Cardiac muscle cell (in vitro differentiated cells and primary cell): Measurements from ENCODE around the gene APOM. TPM values are rescaled to one million over a fixed set of nuclear protein-coding genes. Genes with fewer than 3 reads are reported as not detected.

ENCODE experiments used
- DNase-seq, 2 donors: peaks; one replicate each; pipeline versions ENCODE4 v3.0.0 to v3.0.0-alpha.2; 2010 to 2017; ENCODE audit warnings: low read depth in 1 of 2, low spot score in 1 of 2
- H3K27ac ChIP-seq: fragments of 200-600 bp; sonication (generic); 2 replicates; pipeline ENCODE4 v1.5.1; 2016
- H3K27me3 ChIP-seq: fragments of 200-600 bp; sonication (generic); 2 replicates; pipeline ENCODE4 v1.6.0; 2016; ENCODE audit warnings: control low read depth
- H3K36me3 ChIP-seq: fragments of 200-600 bp; sonication (generic); 2 replicates; pipeline ENCODE4 v1.5.1; 2016; ENCODE audit warnings: control low read depth
- H3K4me1 ChIP-seq: fragments of 200-600 bp; sonication (generic); 2 replicates; pipeline ENCODE4 v1.8.1; 2017; ENCODE audit warnings: low read depth, mild to moderate bottlenecking, mixed run types
- H3K4me3 ChIP-seq: fragments of 200-600 bp; sonication (generic); 2 replicates; pipeline ENCODE4 v1.5.1; 2016; ENCODE audit warnings: mild to moderate bottlenecking
- H3K9me3 ChIP-seq: fragments of 200-600 bp; sonication (generic); 2 replicates; pipeline ENCODE4 v1.5.1; 2017; ENCODE audit warnings: low read depth, mild to moderate bottlenecking, control low read depth
- polyA plus RNA-seq: library from polyadenylated mRNA; unstranded; fragments of >200 nt; fragmentation: Nextera tagmentation; extraction: Ambion mirVana; gene quantifications from 2 replicates; pipeline ENCODE4 v1.2.1, GENCODE V29; 2016
- total RNA-seq: library from RNA; depleted of rRNA; stranded (reverse); fragments of >200 nt; gene quantifications from 2 replicates; pipeline ENCODE4 v1.2.3, GENCODE V29; 2016
- TF ChIP-seq, protein P1 (sequence below): IDR thresholded peaks from 2 replicates; pipeline ENCODE4 v1.5.1; 2012; ENCODE audit warnings: low read depth, mild to moderate bottlenecking, low read length

The APOM gene
- total and polyA plus RNA-seq, 2 experiments from 2014 or later = 2.3 to 3.5 TPM

DNA sequence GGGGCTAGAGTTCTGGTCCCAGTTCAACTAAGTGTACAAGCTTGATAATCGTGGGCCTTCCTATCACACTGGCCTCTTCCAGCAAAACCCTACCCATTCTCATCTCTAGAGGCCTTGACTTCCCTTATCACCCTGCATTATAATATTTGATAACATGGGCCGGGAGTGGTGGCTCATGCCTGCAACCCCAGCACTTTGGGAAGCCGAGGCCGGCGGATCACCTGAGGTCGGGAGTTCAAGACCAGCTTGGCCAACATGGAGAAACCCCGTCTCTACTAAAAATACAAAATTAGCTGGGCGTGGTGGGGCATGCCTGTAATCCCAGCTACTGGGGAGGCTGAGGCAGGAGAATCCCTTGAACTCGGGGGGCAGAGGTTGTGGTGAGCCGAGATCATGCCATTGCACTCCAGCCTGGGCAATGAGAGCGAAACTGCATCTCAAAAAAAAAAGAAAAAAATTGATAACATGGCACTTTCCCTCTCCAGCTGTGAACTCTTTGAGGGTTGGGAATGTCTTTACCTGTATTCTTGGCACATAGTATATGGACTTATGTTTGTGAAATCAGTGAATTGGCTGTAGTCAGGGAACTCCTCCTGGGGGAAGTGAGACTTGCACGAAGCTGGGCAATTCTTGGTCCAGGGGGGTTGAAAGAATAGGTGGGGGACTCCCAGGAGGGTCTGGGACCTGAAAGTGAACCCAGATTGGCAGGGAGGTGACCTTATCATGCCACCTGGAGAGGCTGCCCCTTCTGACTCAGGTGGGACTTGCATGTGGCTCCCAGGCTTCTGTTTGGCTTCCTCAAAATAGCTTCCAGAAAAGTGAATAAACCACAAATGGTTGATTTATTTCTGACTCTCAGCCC is 5.8 kb downstream of the APOM start:
- no peak for DNase-seq
- Histone ChIP-seq H3K9me3 (no peaks in the 10 kb centered on the region), H3K4me1 (peaks cover 25% of the 10 kb centered on the region), H3K27ac (peak overlapping the region; percentile 88), H3K4me3 (peak overlapping the region; percentile 79), H3K36me3 (no peaks in the 10 kb centered on the region), H3K27me3 (no peaks in the 10 kb centered on the region)
- TF ChIP-seq, protein P1, sequence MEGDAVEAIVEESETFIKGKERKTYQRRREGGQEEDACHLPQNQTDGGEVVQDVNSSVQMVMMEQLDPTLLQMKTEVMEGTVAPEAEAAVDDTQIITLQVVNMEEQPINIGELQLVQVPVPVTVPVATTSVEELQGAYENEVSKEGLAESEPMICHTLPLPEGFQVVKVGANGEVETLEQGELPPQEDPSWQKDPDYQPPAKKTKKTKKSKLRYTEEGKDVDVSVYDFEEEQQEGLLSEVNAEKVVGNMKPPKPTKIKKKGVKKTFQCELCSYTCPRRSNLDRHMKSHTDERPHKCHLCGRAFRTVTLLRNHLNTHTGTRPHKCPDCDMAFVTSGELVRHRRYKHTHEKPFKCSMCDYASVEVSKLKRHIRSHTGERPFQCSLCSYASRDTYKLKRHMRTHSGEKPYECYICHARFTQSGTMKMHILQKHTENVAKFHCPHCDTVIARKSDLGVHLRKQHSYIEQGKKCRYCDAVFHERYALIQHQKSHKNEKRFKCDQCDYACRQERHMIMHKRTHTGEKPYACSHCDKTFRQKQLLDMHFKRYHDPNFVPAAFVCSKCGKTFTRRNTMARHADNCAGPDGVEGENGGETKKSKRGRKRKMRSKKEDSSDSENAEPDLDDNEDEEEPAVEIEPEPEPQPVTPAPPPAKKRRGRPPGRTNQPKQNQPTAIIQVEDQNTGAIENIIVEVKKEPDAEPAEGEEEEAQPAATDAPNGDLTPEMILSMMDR = no peak

DNA sequence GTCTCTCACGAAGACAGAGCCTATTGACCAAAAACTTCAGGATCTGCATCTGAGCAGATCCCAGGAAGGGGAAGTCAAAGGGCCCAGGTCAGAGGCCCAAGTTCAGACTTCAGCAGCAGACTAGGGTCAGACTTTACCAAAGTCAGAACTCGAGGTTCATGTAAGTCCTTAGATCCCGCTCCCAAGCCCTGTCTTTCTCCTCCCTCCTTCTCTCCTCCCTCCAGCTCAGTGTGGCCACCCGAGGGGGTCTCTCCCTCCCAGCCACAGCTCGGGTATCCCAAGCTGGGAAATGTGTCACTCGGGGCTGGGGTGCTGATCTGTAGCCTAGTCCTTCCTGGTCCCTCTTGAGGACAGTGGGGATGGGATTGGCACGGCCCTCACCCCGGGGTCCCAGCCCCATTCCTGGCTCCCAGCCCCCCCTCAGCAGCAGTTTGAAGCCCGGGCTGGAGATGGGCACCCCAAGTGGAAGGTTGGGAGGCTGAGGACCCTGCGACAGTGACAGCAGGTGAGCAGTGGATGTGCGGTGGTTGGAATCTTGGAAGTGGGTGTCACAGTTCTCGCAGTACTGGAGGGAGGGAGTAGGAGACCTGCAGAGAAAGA is 6.5 kb downstream of the APOM start:
- TF ChIP-seq, protein P1 = no peak
- Histone ChIP-seq H3K4me3 (no peak overlapping the region), H3K4me1 (peaks cover 25% of the 10 kb centered on the region), H3K27ac (no peak overlapping the region), H3K27me3 (no peaks in the 10 kb centered on the region), H3K36me3 (peaks cover 4% of the 10 kb centered on the region), H3K9me3 (no peaks in the 10 kb centered on the region)
- no peak for DNase-seq

DNA sequence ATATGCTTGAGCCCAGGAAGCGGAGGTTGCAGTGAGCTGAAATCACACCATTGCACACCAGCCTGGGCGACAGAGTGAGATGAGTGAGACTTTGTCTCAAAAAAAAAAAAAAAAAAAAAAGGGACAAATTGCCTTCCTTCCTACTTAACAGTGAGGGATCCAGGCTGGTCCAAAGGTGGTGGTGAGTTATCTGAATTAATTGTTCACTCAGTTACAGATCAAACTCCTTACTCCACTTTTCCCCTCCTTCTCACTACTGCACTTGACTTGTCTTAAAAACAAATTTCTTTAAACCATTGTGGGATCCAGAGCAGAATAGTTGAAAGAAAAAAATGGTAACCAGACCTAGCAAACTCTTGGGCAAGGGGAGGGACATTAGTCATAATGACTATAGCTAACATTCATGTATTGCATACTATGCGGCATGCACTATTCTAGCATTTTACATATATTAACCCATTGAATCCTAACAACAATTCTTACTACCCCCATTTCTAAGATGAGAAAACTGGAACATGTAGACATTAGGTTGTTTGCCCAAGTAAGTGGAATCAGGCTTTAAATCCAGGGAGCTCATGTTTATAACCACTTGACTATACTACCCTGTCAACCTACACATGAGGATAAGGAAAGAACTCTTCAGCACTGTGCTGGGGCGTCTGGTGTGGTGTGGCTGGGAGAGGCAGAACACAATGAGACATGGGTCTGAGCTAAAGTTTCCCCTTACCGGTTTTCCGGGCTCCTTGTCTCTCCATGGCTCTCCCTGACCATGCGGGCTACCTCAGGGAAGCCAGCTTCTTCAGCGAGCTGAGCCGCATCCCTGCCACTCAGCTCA is 7.6 kb downstream of the APOM start:
- Histone ChIP-seq H3K27ac (peak overlapping the region; percentile 95), H3K36me3 (peaks cover 15% of the 10 kb centered on the region), H3K27me3 (no peaks in the 10 kb centered on the region), H3K4me3 (peak overlapping the region; percentile 94), H3K9me3 (no peaks in the 10 kb centered on the region), H3K4me1 (peaks cover 25% of the 10 kb centered on the region)
- peak in 1 of 2 donors; percentile 20 for DNase-seq
- TF ChIP-seq, protein P1 = no peak

DNA sequence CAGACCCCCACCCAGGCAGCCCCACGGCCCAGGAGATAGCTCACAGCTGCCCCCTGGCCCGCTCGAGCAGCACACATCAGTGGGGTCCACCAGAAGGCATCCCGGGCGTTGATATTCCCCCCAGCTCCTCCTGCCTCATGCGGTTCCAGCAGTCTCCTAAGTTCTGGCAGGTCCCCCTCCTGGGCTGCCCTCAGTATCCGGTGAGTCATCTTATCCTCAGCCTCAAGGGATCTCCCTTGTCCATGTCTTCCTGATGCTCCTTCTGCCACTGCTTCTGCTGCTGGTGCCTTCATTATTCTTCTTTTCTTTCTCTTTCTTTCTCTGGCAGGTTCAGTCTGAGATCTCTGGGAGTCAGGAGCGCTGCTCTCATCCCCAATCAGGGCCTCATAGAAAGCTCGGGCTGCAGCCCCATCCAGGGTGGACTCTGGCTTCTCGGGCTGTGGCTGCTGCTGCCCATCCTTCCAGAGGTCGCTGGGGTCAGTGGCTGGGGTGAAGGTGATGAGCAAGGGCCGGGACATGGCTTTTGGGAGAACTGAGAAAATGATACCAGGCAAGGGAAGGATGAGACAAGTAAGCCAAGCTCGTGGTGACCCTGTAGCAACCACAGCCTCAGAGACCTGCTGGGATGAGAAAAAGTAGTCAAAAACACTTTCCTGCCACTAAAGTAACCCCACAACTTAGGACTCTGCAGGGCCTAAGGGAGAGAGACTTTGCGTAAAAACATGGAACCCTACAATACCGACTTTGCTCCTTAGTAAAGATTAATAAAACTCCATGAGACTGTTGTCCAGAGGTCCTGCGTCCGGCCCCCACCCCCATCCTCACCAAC is 8.5 kb downstream of the APOM start:
- DNase-seq = peak in 1 of 2 donors; percentile 78
- Histone ChIP-seq H3K27ac (peak overlapping the region; percentile 95), H3K4me1 (peaks cover 19% of the 10 kb centered on the region), H3K9me3 (no peaks in the 10 kb centered on the region), H3K36me3 (peaks cover 22% of the 10 kb centered on the region), H3K4me3 (peak overlapping the region; percentile 94), H3K27me3 (no peaks in the 10 kb centered on the region)
- TF ChIP-seq, protein P1 = no peak
